Fibroblast of villous mesenchyme (primary cell): ENCODE data around the gene APP. TPM values are rescaled to one million over a fixed set of nuclear protein-coding genes. Genes with fewer than 3 reads are reported as not detected.
A peak's percentile ranks its signal among the peaks of the same experiment; 100 is the strongest.

Experiments used
- DNase-seq: peaks from one replicate; pipeline ENCODE4 v3.0.0-alpha.2; 2010; ENCODE audit warnings: low read depth
- H3K4me3 ChIP-seq: 2 replicates; pipeline ENCODE4 v1.5.1; 2011; ENCODE audit warnings: low read depth, mild to moderate bottlenecking, low read length
- CTCF ChIP-seq: IDR thresholded peaks from 2 replicates; pipeline ENCODE4 v1.5.1; 2012; ENCODE audit warnings: low read depth, mild to moderate bottlenecking, low read length; ENCODE audit not compliant: insufficient read depth
- total RNA-seq: library from RNA; depleted of rRNA; stranded (reverse); fragments of >200 nt; gene quantifications from 2 replicates; pipeline ENCODE4 v1.2.3, GENCODE V29; 2012

APP gene
- total RNA-seq, 1 donor = 353 TPM

- no peak overlapping the region for H3K4me3 ChIP-seq
- TF ChIP-seq CTCF = no peak
- peak; percentile 47 for DNase-seq
Observed at GRCh38 chr21:26153758-26154157, 16.8 kb downstream of the APP start.

DNA sequence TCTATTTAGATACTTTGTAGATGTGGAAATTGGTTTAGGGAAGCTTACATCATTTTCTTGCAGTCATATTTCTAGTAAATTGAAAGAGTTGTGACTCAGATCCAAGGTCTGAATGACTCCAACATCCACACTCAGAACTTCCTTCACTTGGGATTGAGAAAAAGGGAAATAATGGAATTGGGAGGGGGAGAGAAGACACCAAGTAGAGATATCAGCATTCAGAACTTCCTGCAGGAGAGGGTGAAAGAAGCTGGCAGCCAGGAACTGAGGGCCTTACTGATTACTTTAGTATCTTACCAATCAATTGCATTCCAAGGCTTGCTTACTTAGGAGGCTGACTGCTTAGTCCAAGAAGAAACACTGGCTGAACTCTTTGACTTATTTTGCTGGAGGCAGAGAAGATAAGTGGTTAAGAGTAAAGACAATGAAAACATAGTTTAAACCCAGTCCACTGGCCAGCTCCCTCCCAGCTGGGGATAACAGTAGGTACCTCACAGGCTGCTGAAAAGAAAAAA, 21.7 kb downstream of the APP start:
- no peak for DNase-seq
- no peak overlapping the region for H3K4me3 ChIP-seq
- TF ChIP-seq CTCF = no peak

DNA sequence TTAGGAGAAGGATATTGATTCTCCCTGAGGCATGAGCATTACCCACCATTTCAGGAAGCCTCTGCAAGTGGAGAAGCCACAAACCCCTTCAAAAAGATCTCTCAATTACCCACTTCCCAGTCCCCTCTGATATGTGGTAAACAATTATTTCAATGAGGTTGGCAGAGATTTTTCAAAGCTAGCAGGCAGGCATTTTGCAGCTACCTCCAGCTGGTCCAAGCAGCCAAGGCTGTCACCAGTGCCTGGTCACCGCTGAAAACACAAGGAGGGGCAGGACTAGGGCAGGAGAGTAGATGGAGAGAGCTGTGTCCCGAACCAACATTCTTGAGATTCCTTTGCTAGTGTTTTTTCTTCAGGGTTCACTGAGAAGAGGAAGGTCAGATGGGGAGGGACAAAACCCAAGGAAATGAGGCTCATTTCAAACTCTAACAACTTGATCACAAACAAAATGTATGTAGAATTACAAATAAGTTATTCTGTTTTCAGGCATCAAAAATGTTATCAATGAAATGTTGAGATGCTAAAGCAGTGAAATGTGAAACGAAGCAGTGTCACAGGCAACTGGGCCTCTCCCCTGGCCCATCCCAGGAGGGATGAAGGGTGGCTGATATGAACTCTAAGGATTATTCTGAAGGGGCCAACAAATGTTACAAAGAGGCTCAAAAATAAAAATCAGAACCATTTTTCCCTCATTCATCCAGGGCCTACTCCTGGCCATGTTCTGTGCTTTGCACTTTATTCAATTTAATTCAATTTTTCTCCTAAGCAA, 22.3 kb downstream of the APP start:
- DNase-seq = no peak
- no peak overlapping the region for H3K4me3 ChIP-seq
- no peak for TF ChIP-seq CTCF

DNA sequence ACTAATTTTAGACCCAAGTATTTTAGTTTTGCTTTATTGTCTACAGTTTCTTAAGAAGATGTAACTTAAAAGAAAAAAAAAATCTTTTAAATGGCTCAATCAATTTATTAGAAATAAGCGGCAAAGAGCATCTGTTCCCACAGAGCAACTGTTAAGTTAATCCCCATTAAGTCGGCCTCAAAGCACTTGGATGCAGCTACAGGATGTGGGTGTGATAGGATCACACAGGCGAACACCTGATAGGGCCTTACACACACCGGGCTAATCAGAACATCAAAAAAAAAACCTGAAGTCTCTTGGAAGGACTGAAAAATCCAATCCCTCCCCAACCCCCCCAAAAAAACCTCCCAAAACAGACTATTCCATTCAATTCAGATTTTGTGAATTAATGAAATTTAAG, 23.0 kb downstream of the APP start:
- TF ChIP-seq CTCF = no peak
- H3K4me3 ChIP-seq = no peak overlapping the region
- no peak for DNase-seq

DNA sequence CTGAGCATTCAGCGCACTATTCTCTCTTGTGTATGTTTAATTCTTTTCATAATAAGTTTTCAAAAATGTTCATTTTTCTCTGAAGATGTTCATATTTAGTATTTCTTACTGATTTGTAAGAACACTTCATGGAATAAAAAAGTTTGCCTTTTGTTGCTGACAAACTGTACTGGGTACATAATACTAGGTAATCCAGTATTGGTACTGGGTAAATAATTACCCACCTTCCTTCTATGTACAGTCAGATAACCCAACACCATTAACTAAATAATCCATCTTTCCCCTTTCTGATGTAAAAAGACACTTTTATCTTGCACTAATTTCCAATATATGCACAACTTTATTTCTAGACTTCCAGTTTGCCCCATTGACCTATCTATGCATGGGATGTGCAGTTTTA, 23.9 kb downstream of the APP start:
- DNase-seq = no peak
- H3K4me3 ChIP-seq = no peak overlapping the region
- TF ChIP-seq CTCF = no peak

DNA sequence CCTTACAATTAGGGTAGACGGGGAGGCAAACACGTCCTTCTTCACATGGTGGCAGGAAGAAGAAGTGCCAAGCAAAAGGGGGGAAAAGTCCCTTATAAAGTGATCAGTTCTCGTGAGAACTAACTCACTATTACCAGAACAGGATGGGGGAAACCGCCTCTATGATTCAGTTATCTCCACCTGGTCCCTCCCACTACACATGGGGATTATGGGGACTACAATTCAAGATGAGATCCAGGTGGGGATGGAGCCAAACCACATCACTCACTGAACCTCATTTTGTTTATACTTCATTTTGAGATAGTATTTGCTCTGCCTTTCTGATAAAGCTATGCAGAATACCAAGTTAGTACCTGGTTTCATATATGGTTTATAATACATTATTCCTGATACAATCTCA, 26.5 kb downstream of the APP start:
- H3K4me3 ChIP-seq = no peak overlapping the region
- no peak for TF ChIP-seq CTCF
- DNase-seq = no peak

DNA sequence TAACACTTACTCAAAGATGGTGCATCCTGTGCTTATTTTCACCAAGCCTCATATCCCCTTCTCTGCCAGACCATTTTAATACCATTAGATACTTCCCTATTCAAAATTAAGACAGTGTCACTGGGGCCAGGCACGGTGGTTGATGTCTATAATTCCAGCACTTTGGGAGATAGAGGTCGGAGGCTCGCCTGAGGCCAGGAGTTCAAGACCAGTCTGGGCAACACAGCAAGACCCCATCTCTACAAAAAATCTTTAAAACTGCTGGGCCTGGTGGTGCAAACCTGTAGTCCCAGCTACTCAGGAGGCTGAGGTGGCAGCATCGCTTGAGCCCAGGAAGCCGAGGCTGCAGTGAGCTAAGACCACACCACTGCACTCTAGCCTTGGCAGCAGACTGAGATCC, 28.2 kb downstream of the APP start:
- DNase-seq = no peak
- TF ChIP-seq CTCF = no peak
- H3K4me3 ChIP-seq = no peak overlapping the region
